Calu3 (cell line): Measurements from ENCODE around the gene EFCAB8. TPM values are rescaled to one million over a fixed set of nuclear protein-coding genes. Genes with fewer than 3 reads are reported as not detected.

Experiments used
- BruUV-seq: library from RNA; stranded (reverse); fragments of 400-500 nt; replicated peaks from 2 replicates; lab custom pipeline; 2021; lab: Mats Ljungman, UMichigan
- CTCF ChIA-PET: fragments of 300-600 bp; sonication (Branson Sonifier 250); formaldehyde crosslinking; loops from one replicate; lab custom pipeline; 2022; ENCODE audit warnings: antibody characterized with exemption; lab: Charles Lee
- DNase-seq: peaks from one replicate; pipeline ENCODE4 v3.0.0; 2022
- H3K27ac Mint-ChIP-seq: one replicate; pipeline ENCODE4 v1.8.0; 2022; ENCODE audit warnings: mixed read lengths; ENCODE audit not compliant: unreplicated experiment
- H3K27me3 Mint-ChIP-seq: one replicate; pipeline ENCODE4 v1.8.0; 2022; ENCODE audit warnings: mixed read lengths; ENCODE audit not compliant: unreplicated experiment
- H3K36me3 Mint-ChIP-seq: one replicate; pipeline ENCODE4 v1.8.0; 2022; ENCODE audit warnings: mild to moderate bottlenecking, moderate library complexity, mixed read lengths; ENCODE audit not compliant: insufficient read depth, unreplicated experiment
- H3K4me1 Mint-ChIP-seq: one replicate; pipeline ENCODE4 v1.8.0; 2022; ENCODE audit warnings: mild to moderate bottlenecking, low read depth, mixed read lengths; ENCODE audit not compliant: unreplicated experiment
- H3K4me3 Mint-ChIP-seq: one replicate; pipeline ENCODE4 v1.8.0; 2022; ENCODE audit warnings: mild to moderate bottlenecking, low read depth, moderate library complexity, mixed read lengths; ENCODE audit not compliant: unreplicated experiment
- H3K9me3 Mint-ChIP-seq: one replicate; pipeline ENCODE4 v1.8.0; 2022; ENCODE audit warnings: low read depth, mixed read lengths; ENCODE audit not compliant: unreplicated experiment
- CTCF ChIP-seq: fragments of 200-600 bp; IDR thresholded peaks from one replicate; pipeline ENCODE4 v1.8.0; 2022; ENCODE audit warnings: antibody characterized with exemption; ENCODE audit not compliant: unreplicated experiment
- intact Hi-C: fragments of 100-400 bp; cut with micrococcal nuclease; formaldehyde crosslinking; loops from one replicate; pipeline ENCODE4 v1.10.0; 2022; ENCODE audit not compliant: unreplicated experiment
- total RNA-seq: library from RNA; stranded (reverse); gene quantifications from 2 replicates; pipeline ENCODE4 v1.2.3, GENCODE V29; 2022

The EFCAB8 gene
- total RNA-seq, 1 experiment from 2014 or later: 1.1 TPM

GRCh38 chr20:32986331-32986966 is 127.7 kb downstream of the EFCAB8 start:
- CTCF ChIA-PET: no interaction called here
- no TSS peak for BruUV-seq
- no peak for TF ChIP-seq CTCF
- no peak for DNase-seq
- Mint-ChIP-seq H3K36me3 (peaks cover 8% of the 10 kb centered on the region), H3K4me1 (no peaks in the 10 kb centered on the region), H3K4me3 (no peak overlapping the region), H3K9me3 (no peaks in the 10 kb centered on the region), H3K27ac (no peak overlapping the region), H3K27me3 (peaks cover 68% of the 10 kb centered on the region)
- intact Hi-C loops: no loop called here

- Mint-ChIP-seq H3K27ac (no peak overlapping the region), H3K4me1 (no peaks in the 10 kb centered on the region), H3K4me3 (no peak overlapping the region), H3K27me3 (peaks cover 68% of the 10 kb centered on the region), H3K36me3 (peaks cover 8% of the 10 kb centered on the region), H3K9me3 (no peaks in the 10 kb centered on the region)
- no peak for TF ChIP-seq CTCF
- no peak for DNase-seq
- CTCF ChIA-PET: no interaction called here
- intact Hi-C loops: no loop called here
- no TSS peak for BruUV-seq
These were observed 128.5 kb downstream of the EFCAB8 start for GRCh38 chr20:32987044-32987825.

- no peak overlapping the region for H3K27ac Mint-ChIP-seq
- no peaks in the 10 kb centered on the region for H3K4me1 Mint-ChIP-seq
These were observed 129.3 kb downstream of the EFCAB8 start for GRCh38 chr20:32988008-32988407.

More at GRCh38 chr20:32988008-32988407, 129.3 kb downstream of the EFCAB8 start:
- H3K9me3 Mint-ChIP-seq: no peaks in the 10 kb centered on the region
- TF ChIP-seq CTCF: no peak
- H3K27me3 Mint-ChIP-seq: peaks cover 68% of the 10 kb centered on the region
- no TSS peak for BruUV-seq
- H3K4me3 Mint-ChIP-seq: no peak overlapping the region
- H3K36me3 Mint-ChIP-seq: peaks cover under 1% of the 10 kb centered on the region
- CTCF ChIA-PET: no interaction called here
- intact Hi-C loops: no loop called here
- DNase-seq: no peak
